Osteoblast (primary cell): ENCODE data around the gene CEP104. TPM values are rescaled to one million over a fixed set of nuclear protein-coding genes. Genes with fewer than 3 reads are reported as not detected.

Experiments
- DNase-seq: peaks from one replicate; pipeline ENCODE4 v3.0.0; 2011; ENCODE audit warnings: low spot score, mixed read lengths; ENCODE audit not compliant: insufficient read length; ENCODE audit errors: missing footprints
- H2AFZ ChIP-seq: 2 replicates; pipeline ENCODE4 v1.6.0; 2011; ENCODE audit warnings: mild to moderate bottlenecking, low read length
- H3K27ac ChIP-seq: 2 replicates; pipeline ENCODE4 v1.5.1; 2011; ENCODE audit warnings: mild to moderate bottlenecking, low read depth, low read length, moderate library complexity
- H3K27me3 ChIP-seq: 2 replicates; pipeline ENCODE4 v1.6.0; 2012; ENCODE audit warnings: mild to moderate bottlenecking, control low read depth, inconsistent platforms, low read length, moderate library complexity; ENCODE audit not compliant: insufficient read depth
- H3K36me3 ChIP-seq: 2 replicates; pipeline ENCODE4 v1.5.1; 2011; ENCODE audit warnings: mild to moderate bottlenecking, low read length, control low read depth, moderate library complexity; ENCODE audit not compliant: insufficient read depth
- H3K4me1 ChIP-seq: 2 replicates; pipeline ENCODE4 v1.5.1; 2011; ENCODE audit warnings: mild to moderate bottlenecking, low read length, control low read depth, moderate library complexity; ENCODE audit not compliant: insufficient read depth
- H3K4me2 ChIP-seq: 2 replicates; pipeline ENCODE4 v1.6.0; 2011; ENCODE audit warnings: mild to moderate bottlenecking, low read length; ENCODE audit not compliant: insufficient read depth
- H3K4me3 ChIP-seq: fragments of 200-600 bp; sonication (generic); 3 replicates; pipeline ENCODE4 v1.5.1; 2012; ENCODE audit warnings: mild to moderate bottlenecking, low read length, inconsistent platforms; ENCODE audit not compliant: insufficient read depth
- H3K79me2 ChIP-seq: 2 replicates; pipeline ENCODE4 v1.6.0; 2012; ENCODE audit warnings: mild to moderate bottlenecking, low read length, control low read depth, inconsistent platforms; ENCODE audit not compliant: insufficient read depth
- H3K9me3 ChIP-seq: 2 replicates; pipeline ENCODE4 v1.5.1; 2011; ENCODE audit warnings: low read depth, low read length, control low read depth
- H4K20me1 ChIP-seq: 2 replicates; pipeline ENCODE4 v1.6.0; 2012; ENCODE audit warnings: mild to moderate bottlenecking, low read length, control low read depth; ENCODE audit not compliant: insufficient read depth
- CTCF ChIP-seq: IDR thresholded peaks from 2 replicates; pipeline ENCODE4 v1.5.1; 2011; ENCODE audit warnings: mild to moderate bottlenecking, low read depth, low read length, moderate library complexity; ENCODE audit errors: extremely low read depth
- total RNA-seq: library from RNA; depleted of rRNA; stranded (reverse); fragments of >200 nt; gene quantifications from 2 replicates; pipeline ENCODE4 v1.2.3, GENCODE V29; 2012

Gene CEP104
- total RNA-seq, 1 donor: 21.7 TPM

GRCh38 chr1:3821447-3821846, 35.6 kb downstream of the CEP104 start:
- H3K27me3 ChIP-seq: no peaks in the 10 kb centered on the region
- TF ChIP-seq CTCF: no peak

GRCh38 chr1:3821004-3821403, 36.0 kb downstream of the CEP104 start:
- H3K4me1 ChIP-seq: no peaks in the 10 kb centered on the region
- DNase-seq: no peak
- H3K9me3 ChIP-seq: no peaks in the 10 kb centered on the region
- no peak overlapping the region for H3K4me3 ChIP-seq
- H3K27me3 ChIP-seq: no peaks in the 10 kb centered on the region
- no peak overlapping the region for H3K4me2 ChIP-seq
- no peak overlapping the region for H2AFZ ChIP-seq
- H3K79me2 ChIP-seq: no peaks in the 10 kb centered on the region
- H3K36me3 ChIP-seq: peaks cover 30% of the 10 kb centered on the region
- H4K20me1 ChIP-seq: no peaks in the 10 kb centered on the region
- no peak overlapping the region for H3K27ac ChIP-seq
- no peak for TF ChIP-seq CTCF

More at GRCh38 chr1:3821447-3821846, 35.6 kb downstream of the CEP104 start:
- no peaks in the 10 kb centered on the region for H3K79me2 ChIP-seq
- H3K9me3 ChIP-seq: no peaks in the 10 kb centered on the region
- DNase-seq: no peak
- no peaks in the 10 kb centered on the region for H3K4me1 ChIP-seq
- H3K4me2 ChIP-seq: no peak overlapping the region
- no peak overlapping the region for H3K4me3 ChIP-seq
- no peak overlapping the region for H3K27ac ChIP-seq
- H3K36me3 ChIP-seq: peaks cover 30% of the 10 kb centered on the region
- no peak overlapping the region for H2AFZ ChIP-seq
- no peaks in the 10 kb centered on the region for H4K20me1 ChIP-seq

GRCh38 chr1:3820316-3820715, 36.7 kb downstream of the CEP104 start:
- Histone ChIP-seq H2AFZ (no peak overlapping the region), H3K36me3 (peaks cover 24% of the 10 kb centered on the region), H3K27me3 (no peaks in the 10 kb centered on the region), H3K4me1 (no peaks in the 10 kb centered on the region), H3K4me3 (no peak overlapping the region), H3K79me2 (no peaks in the 10 kb centered on the region), H4K20me1 (no peaks in the 10 kb centered on the region), H3K27ac (no peak overlapping the region), H3K9me3 (no peaks in the 10 kb centered on the region), H3K4me2 (no peak overlapping the region)
- DNase-seq: no peak
- no peak for TF ChIP-seq CTCF

GRCh38 chr1:3819771-3820200, 37.2 kb downstream of the CEP104 start:
- no peak for DNase-seq
- Histone ChIP-seq H3K9me3 (no peaks in the 10 kb centered on the region), H3K4me1 (no peaks in the 10 kb centered on the region), H3K79me2 (no peaks in the 10 kb centered on the region), H3K4me2 (no peak overlapping the region), H3K36me3 (peaks cover 23% of the 10 kb centered on the region), H2AFZ (no peak overlapping the region), H4K20me1 (no peaks in the 10 kb centered on the region), H3K4me3 (no peak overlapping the region), H3K27me3 (no peaks in the 10 kb centered on the region), H3K27ac (no peak overlapping the region)
- TF ChIP-seq CTCF: no peak
